Breast epithelium (tissue), 4 donors: ENCODE results near the gene CKS1B. TPM values are rescaled to one million over a fixed set of nuclear protein-coding genes. Genes with fewer than 3 reads are reported as not detected.
A peak's percentile ranks its signal among the peaks of the same experiment; 100 is the strongest.

ENCODE experiments used
- DNase-seq, 2 donors: peaks; one replicate each; pipeline ENCODE4 v3.0.0-alpha.2; 2019; ENCODE audit warnings: low spot score in 2 of 2
- H3K27ac ChIP-seq, 2 donors: fragments of 200-600 bp; sonication (generic) in 1 of 2; one replicate each; pipeline ENCODE4 v1.5.1; 2016 to 2019; ENCODE audit warnings: mild to moderate bottlenecking in 1 of 2
- H3K27me3 ChIP-seq, 2 donors: fragments of 200-600 bp; sonication (generic) in 1 of 2; one replicate each; pipeline versions ENCODE4 v1.5.1 to v1.6.0; 2017 to 2019; ENCODE audit warnings: control low read depth in 1 of 2, mild to moderate bottlenecking in 1 of 2
- H3K36me3 ChIP-seq: fragments of 200-600 bp; one replicate; pipeline ENCODE4 v1.5.1; 2019
- H3K4me1 ChIP-seq, 2 donors: fragments of 200-600 bp; sonication (generic); one replicate each; pipeline ENCODE4 v1.5.1; 2016 to 2019; ENCODE audit warnings: control low read depth in 1 of 2
- H3K4me3 ChIP-seq, 3 donors: fragments of 200-600 bp; sonication (generic); 1 replicate in 2 of 3; 2 replicates in 1 of 3; pipeline ENCODE4 v1.5.1; 2016 to 2019; ENCODE audit warnings: mild to moderate bottlenecking in 3 of 3, moderate library complexity in 2 of 3
- H3K9me3 ChIP-seq, 2 donors: fragments of 200-600 bp; sonication (generic) in 1 of 2; one replicate each; pipeline ENCODE4 v1.5.1; 2016 to 2019; ENCODE audit warnings: control low read depth in 1 of 2
- CTCF ChIP-seq, 3 donors: fragments of 450-650 bp; IDR thresholded peaks; one replicate each; pipeline ENCODE4 v1.5.1; 2016 to 2017; ENCODE audit warnings: antibody characterized with exemption in 3 of 3, mild to moderate bottlenecking in 3 of 3, moderate library complexity in 3 of 3
- POLR2A ChIP-seq: fragments of 450-650 bp; IDR thresholded peaks from one replicate; pipeline ENCODE4 v1.6.1; 2016; ENCODE audit warnings: antibody characterized with exemption, mild to moderate bottlenecking, moderate library complexity
- POLR2AphosphoS5 ChIP-seq, 3 donors: sonication (generic); formaldehyde crosslinking; IDR thresholded peaks; one replicate each; pipeline ENCODE4 v1.6.1; 2017; ENCODE audit warnings: antibody characterized with exemption in 3 of 3
- intact Hi-C: fragments of 100-400 bp; cut with DNase I; formaldehyde crosslinking; loops from one replicate; pipeline ENCODE4 v1.15.1; 2023; ENCODE audit warnings: low total_unique reads
- total RNA-seq, 3 donors: library from RNA; depleted of rRNA; stranded (reverse); fragments of >200 nt; gene quantifications; one replicate each; pipeline ENCODE4 v1.1.0, GENCODE V29; 2016

The CKS1B gene
- total RNA-seq, 3 donors from 2014 or later = 44.6 to 104 (median 47.3) TPM

- Histone ChIP-seq H3K27me3 (no peaks in the 10 kb centered on the region), H3K4me1 (peaks cover 8 to 21% of the 10 kb centered on the region in 2 donors), H3K9me3 (no peaks in the 10 kb centered on the region), H3K4me3 (peak overlapping the region in 1 of 3 donors; percentile 59), H3K36me3 (no peaks in the 10 kb centered on the region), H3K27ac (peak overlapping the region; percentile 91 to 92)
- intact Hi-C loops = loop anchor here (5.0 kb wide), 1 partner anchor 36 kb away; the partner anchor contains the start of gene ADAM15
- no peak for TF ChIP-seq CTCF (IDR thresholded peaks at IDR 0.05)
- TF ChIP-seq POLR2AphosphoS5 (IDR thresholded peaks at IDR 0.05) = no peak
- no peak for TF ChIP-seq POLR2A
- no peak for DNase-seq
Observed at GRCh38 chr1:155016231-155016831, 41.9 kb downstream of the CKS1B start.

- H3K9me3 ChIP-seq = no peaks in the 10 kb centered on the region
- no peaks in the 10 kb centered on the region for H3K27me3 ChIP-seq
- peaks cover 0 to 11% of the 10 kb centered on the region in 2 donors for H3K4me1 ChIP-seq
- peak overlapping the region; percentile 91 to 92 for H3K27ac ChIP-seq
- TF ChIP-seq POLR2A = no peak
- peak; percentile 96 to 100 (median 99) for TF ChIP-seq CTCF (IDR thresholded peaks at IDR 0.05)
- peak; percentile 82 to 97 (median 95) for TF ChIP-seq POLR2AphosphoS5 (IDR thresholded peaks at IDR 0.05)
- DNase-seq = peak; percentile 95 to 97
- intact Hi-C loops = loop anchor here (5.0 kb wide), 1 partner anchor 35 kb away; the partner anchor contains the start of gene ADAM15
- no peaks in the 10 kb centered on the region for H3K36me3 ChIP-seq
- H3K4me3 ChIP-seq = peak overlapping the region; percentile 44 to 59 (median 47)
Observed at GRCh38 chr1:155017041-155017945, 42.8 kb downstream of the CKS1B start.

DNA sequence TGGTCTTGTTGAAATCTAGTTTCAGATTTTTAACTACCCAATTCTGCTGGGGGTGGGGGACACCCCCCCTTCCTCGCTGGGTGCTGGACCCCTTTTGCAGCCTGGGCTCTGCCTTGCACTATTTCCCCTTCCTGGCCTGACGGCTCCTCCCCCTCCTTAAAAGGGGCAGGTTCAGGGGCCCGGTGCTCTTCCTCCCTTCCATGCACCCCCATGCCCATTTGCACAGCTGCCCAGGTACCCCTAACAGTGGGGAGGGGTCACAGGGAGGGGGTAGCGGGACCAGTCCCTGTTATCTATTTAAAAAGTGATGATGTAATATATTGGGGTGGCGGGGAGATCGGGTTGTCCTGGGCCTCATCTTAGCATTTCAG lies 43.5 kb downstream of the CKS1B start:
- peak overlapping the region; percentile 91 to 92 for H3K27ac ChIP-seq
- H3K9me3 ChIP-seq = no peaks in the 10 kb centered on the region
- H3K27me3 ChIP-seq = no peaks in the 10 kb centered on the region
- TF ChIP-seq POLR2AphosphoS5 (IDR thresholded peaks at IDR 0.05) (no peak), CTCF (IDR thresholded peaks at IDR 0.05) (no peak), POLR2A (no peak)
- H3K36me3 ChIP-seq = no peaks in the 10 kb centered on the region
- peak overlapping the region; percentile 44 to 59 (median 47) for H3K4me3 ChIP-seq
- H3K4me1 ChIP-seq = peaks cover 3 to 9% of the 10 kb centered on the region in 2 donors
- intact Hi-C loops = loop anchor here (5.0 kb wide), 1 partner anchor 34 kb away; the partner anchor contains the start of gene ADAM15
- DNase-seq = no peak

DNA sequence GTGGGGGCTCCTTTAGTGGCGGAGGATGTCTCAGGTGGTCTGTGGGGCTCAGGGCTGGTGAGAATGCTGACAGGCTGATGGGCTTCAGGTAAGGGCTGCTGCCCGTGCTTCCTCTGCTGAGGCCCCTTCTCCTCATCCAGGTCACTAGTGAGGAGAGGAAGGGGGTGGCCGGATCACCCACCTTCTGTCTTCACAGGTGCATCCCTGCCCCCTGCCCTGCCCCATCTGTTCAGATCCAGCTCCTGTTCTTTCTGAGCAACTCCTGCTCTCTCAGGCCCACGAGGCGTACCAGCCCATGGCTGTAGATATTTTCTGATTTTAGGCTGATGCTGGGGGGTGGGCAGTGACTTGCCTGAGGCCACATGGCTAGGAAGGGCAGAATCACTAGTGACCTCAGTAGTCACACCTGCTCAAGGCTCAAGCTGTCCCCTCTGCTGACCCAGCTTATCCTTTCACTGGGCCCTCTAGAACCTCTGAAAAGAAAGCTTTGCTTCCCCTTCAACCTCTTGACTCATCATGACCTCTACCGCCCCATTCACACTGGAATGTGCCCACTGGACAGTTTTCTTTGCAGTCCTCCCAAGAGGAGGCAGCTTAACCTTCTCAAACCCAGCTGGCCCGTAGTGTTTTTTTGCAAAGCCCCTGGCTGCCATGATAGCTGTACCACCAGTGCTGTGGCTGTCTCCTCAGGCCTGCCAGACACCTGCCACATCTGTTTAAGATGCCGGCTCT lies 44.3 kb downstream of the CKS1B start:
- TF ChIP-seq POLR2AphosphoS5 (IDR thresholded peaks at IDR 0.05) (no peak), POLR2A (no peak), CTCF (IDR thresholded peaks at IDR 0.05) (no peak)
- intact Hi-C loops = loop anchor here (5.0 kb wide), 1 partner anchor 34 kb away; the partner anchor contains the start of gene ADAM15
- H3K27ac ChIP-seq = peak overlapping the region; percentile 91 to 92
- peaks cover 3 to 9% of the 10 kb centered on the region in 2 donors for H3K4me1 ChIP-seq
- no peak for DNase-seq
- no peaks in the 10 kb centered on the region for H3K36me3 ChIP-seq
- no peaks in the 10 kb centered on the region for H3K9me3 ChIP-seq
- H3K27me3 ChIP-seq = no peaks in the 10 kb centered on the region
- no peak overlapping the region for H3K4me3 ChIP-seq
